Endodermal cell (in vitro differentiated cells): ENCODE measurements around the gene GPSM1. TPM values are rescaled to one million over a fixed set of nuclear protein-coding genes. Genes with fewer than 3 reads are reported as not detected.

Experiments used
- DNase-seq: peaks from one replicate; pipeline ENCODE4 v3.0.0-alpha.2; 2017
- H3K27ac ChIP-seq: 2 replicates; pipeline ENCODE4 v1.5.1; 2013; ENCODE audit warnings: mild to moderate bottlenecking, low read depth, low read length, moderate library complexity
- H3K27me3 ChIP-seq: 2 replicates; pipeline ENCODE4 v1.6.1; 2013; ENCODE audit warnings: mild to moderate bottlenecking, low read length, moderate library complexity; ENCODE audit not compliant: insufficient read depth, control insufficient read depth, poor library complexity, severe bottlenecking
- H3K36me3 ChIP-seq: 2 replicates; pipeline ENCODE4 v1.7.0; 2013; ENCODE audit warnings: mild to moderate bottlenecking, low read length, moderate library complexity; ENCODE audit not compliant: control insufficient read depth, insufficient read depth
- H3K4me1 ChIP-seq: one replicate; pipeline ENCODE4 v1.7.0; 2013; ENCODE audit warnings: low read length; ENCODE audit not compliant: control insufficient read depth, insufficient read depth
- H3K4me3 ChIP-seq: 2 replicates; pipeline ENCODE4 v1.5.1; 2013; ENCODE audit warnings: mild to moderate bottlenecking, low read length, moderate library complexity
- H3K9ac ChIP-seq: 2 replicates; pipeline ENCODE4 v1.6.1; 2013; ENCODE audit warnings: mild to moderate bottlenecking, low read length, moderate library complexity; ENCODE audit not compliant: poor library complexity, severe bottlenecking; ENCODE audit errors: extremely low read depth
- H3K9me3 ChIP-seq: 2 replicates; pipeline ENCODE4 v1.6.1; 2013; ENCODE audit warnings: mild to moderate bottlenecking, low read length, moderate library complexity; ENCODE audit not compliant: control insufficient read depth
- H3K27ac Mint-ChIP-seq: 2 replicates; pipeline ENCODE4 v1.8.0; 2020; ENCODE audit warnings: mixed read lengths
- H3K27me3 Mint-ChIP-seq: 2 replicates; pipeline ENCODE4 v1.8.0; 2021; ENCODE audit warnings: mild to moderate bottlenecking, mixed read lengths; ENCODE audit not compliant: insufficient read depth
- H3K36me3 Mint-ChIP-seq: 2 replicates; pipeline ENCODE4 v1.8.0; 2020; ENCODE audit warnings: low read depth, mixed read lengths
- H3K4me1 Mint-ChIP-seq: 2 replicates; pipeline ENCODE4 v1.8.0; 2020; ENCODE audit warnings: mixed read lengths
- H3K4me3 Mint-ChIP-seq: 2 replicates; pipeline ENCODE4 v1.8.0; 2020; ENCODE audit warnings: mild to moderate bottlenecking, moderate library complexity, mixed read lengths
- H3K9me3 Mint-ChIP-seq: 2 replicates; pipeline ENCODE4 v1.8.0; 2020; ENCODE audit warnings: mild to moderate bottlenecking, mixed read lengths
- CTCF ChIP-seq: fragments of 200-600 bp; sonication (generic); conservative IDR thresholded peaks from 2 replicates; pipeline ENCODE4 v1.5.0; 2021; ENCODE audit warnings: antibody characterized with exemption, mild to moderate bottlenecking
- WGBS, 2 experiments: methylation state at CpG; one replicate each; pipeline versions ENCODE4 v1.1.5 to v1.1.7; 2013; ENCODE audit warnings: missing lambda C conversion rate in 2 of 2, mixed read lengths in 1 of 2; ENCODE audit not compliant: insufficient coverage in 1 of 2, insufficient read length in 1 of 2; 5-methylcytosine and 5-hydroxymethylcytosine counted together
- total RNA-seq, 2 donors: library from RNA; stranded (reverse); fragmentation: NEBNext Ultra II Directional in 1 of 2; extraction: Animal tissue kit (Norgen Biotek cat#: 25700) in 1 of 2; gene quantifications; 2 replicates in 1 of 2; 3 replicates in 1 of 2; pipeline ENCODE4 v1.2.1, GENCODE V29; 2021

Gene GPSM1
- total RNA-seq, 2 donors from 2014 or later: 37.2 to 38.6 TPM

- Mint-ChIP-seq H3K36me3 (no peaks in the 10 kb centered on the region), H3K27me3 (no peaks in the 10 kb centered on the region), H3K4me1 (no peaks in the 10 kb centered on the region), H3K27ac (no peak overlapping the region), H3K9me3 (peaks cover 25% of the 10 kb centered on the region), H3K4me3 (no peak overlapping the region)
- WGBS, 2 experiments: 92 to 96% methylated on average over 9 to 13 of the region's 13 CpGs
- no peak overlapping the region for H3K27ac ChIP-seq
- DNase-seq: no peak
- TF ChIP-seq CTCF: no peak
- no peaks in the 10 kb centered on the region for H3K36me3 ChIP-seq
- no peaks in the 10 kb centered on the region for H3K27me3 ChIP-seq
- no peak overlapping the region for H3K4me3 ChIP-seq
- H3K9ac ChIP-seq: no peak overlapping the region
- H3K9me3 ChIP-seq: peaks cover 11% of the 10 kb centered on the region
- no peaks in the 10 kb centered on the region for H3K4me1 ChIP-seq
Observed at GRCh38 chr9:136316896-136317676, 10.3 kb upstream of the GPSM1 start.

- Mint-ChIP-seq H3K36me3 (no peaks in the 10 kb centered on the region), H3K27ac (no peak overlapping the region), H3K9me3 (peaks cover 25% of the 10 kb centered on the region), H3K4me1 (no peaks in the 10 kb centered on the region), H3K4me3 (no peak overlapping the region), H3K27me3 (no peaks in the 10 kb centered on the region)
- 93 to 97% methylated on average over 7 to 16 of the region's 16 CpGs for WGBS, 2 experiments
- no peak overlapping the region for H3K27ac ChIP-seq
- no peak overlapping the region for H3K9ac ChIP-seq
- H3K4me1 ChIP-seq: no peaks in the 10 kb centered on the region
- TF ChIP-seq CTCF: no peak
- H3K27me3 ChIP-seq: no peaks in the 10 kb centered on the region
- H3K4me3 ChIP-seq: no peak overlapping the region
- H3K9me3 ChIP-seq: peaks cover 11% of the 10 kb centered on the region
- no peak for DNase-seq
- H3K36me3 ChIP-seq: no peaks in the 10 kb centered on the region
Observed at GRCh38 chr9:136317695-136318094, 9.6 kb upstream of the GPSM1 start.

GRCh38 chr9:136318111-136318775, 9.1 kb upstream of the GPSM1 start:
- H3K4me1 ChIP-seq: no peaks in the 10 kb centered on the region
- peaks cover 11% of the 10 kb centered on the region for H3K9me3 ChIP-seq
- H3K4me3 ChIP-seq: no peak overlapping the region
- Mint-ChIP-seq H3K4me3 (no peak overlapping the region), H3K27me3 (no peaks in the 10 kb centered on the region), H3K36me3 (no peaks in the 10 kb centered on the region), H3K27ac (no peak overlapping the region), H3K4me1 (no peaks in the 10 kb centered on the region), H3K9me3 (peaks cover 25% of the 10 kb centered on the region)
- H3K9ac ChIP-seq: no peak overlapping the region
- no peaks in the 10 kb centered on the region for H3K27me3 ChIP-seq
- H3K36me3 ChIP-seq: no peaks in the 10 kb centered on the region
- no peak for DNase-seq
- no peak for TF ChIP-seq CTCF
- H3K27ac ChIP-seq: no peak overlapping the region
- WGBS, 2 experiments: 82 to 84% methylated on average over 17 to 21 of the region's 21 CpGs
